ENCODE data around the gene SSPN.

Gene SSPN, protein sequence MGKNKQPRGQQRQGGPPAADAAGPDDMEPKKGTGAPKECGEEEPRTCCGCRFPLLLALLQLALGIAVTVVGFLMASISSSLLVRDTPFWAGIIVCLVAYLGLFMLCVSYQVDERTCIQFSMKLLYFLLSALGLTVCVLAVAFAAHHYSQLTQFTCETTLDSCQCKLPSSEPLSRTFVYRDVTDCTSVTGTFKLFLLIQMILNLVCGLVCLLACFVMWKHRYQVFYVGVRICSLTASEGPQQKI

DNA sequence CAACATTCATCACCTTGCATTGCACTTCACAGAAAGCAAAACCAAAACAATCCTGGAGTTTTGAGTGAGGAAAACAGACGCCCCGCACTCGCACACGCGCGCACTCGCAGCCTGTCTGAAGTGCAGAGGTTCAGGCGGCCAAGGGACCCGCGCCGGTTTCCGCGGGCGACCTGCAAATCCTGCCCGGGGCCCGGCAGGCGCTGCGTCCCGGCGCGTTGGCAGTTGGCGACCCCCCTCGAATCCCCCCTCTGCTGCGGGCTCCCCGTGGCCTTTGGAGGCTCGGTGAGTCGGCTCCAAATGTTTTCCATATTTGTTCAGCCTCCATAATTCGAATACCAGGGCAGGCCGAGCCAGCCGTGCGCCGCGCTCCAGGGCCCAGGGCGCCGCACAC is at the start of gene SSPN:
Gene SSPN (plus strand): TSS at position 324 of the 391 bp plus-strand sequence. CDS start 100 bp downstream, outside the sequence.
- no peak for DNase-seq (ENCODE audit: low read depth)

DNA sequence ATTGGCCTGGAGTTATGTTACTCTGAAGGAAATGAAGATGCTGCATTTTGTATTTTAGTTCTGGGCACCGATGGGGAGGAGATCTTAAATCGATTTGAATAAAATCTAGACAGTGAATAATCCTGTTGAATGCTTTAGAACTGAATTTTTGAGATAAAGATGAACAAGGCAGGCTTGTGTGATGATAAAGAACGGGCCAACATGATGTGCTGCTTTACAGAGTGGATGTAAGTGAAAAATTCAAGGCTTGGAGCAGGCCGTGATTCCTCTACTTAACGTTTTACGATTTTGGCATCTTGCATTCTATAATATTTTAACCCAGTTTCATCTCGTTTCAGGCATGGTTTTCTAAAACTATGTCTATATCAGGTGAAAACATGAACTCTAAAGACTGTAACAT is 47.1 kb upstream of the SSPN start:
- no peak for DNase-seq (ENCODE audit: low read depth)

DNA sequence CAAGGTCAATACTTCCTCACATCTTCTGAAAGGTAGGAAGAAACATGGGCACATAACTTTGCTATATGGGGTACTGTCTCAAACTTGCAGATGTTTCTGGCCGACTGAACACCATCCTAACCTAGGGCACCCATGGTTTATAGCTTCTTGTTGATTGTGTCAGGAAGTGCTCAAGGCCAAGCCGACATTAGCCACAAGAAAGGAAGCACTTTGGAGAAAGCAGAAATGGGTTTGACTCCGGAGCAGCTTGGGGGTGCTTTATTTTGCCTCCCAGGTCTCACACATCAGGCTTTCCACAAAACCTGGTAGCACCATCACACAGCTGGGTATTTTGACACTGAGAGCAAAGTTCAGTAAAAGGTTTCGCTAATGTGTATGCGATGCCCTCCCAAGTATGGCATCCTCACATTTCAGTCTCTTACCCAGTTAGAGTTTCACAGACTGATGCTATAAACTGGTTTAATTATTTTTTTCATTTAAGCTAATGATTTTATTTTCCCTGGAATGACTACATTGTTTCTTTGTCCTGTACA is 45.3 kb upstream of the SSPN start:
- DNase-seq (ENCODE audit: low read depth) = no peak

DNA sequence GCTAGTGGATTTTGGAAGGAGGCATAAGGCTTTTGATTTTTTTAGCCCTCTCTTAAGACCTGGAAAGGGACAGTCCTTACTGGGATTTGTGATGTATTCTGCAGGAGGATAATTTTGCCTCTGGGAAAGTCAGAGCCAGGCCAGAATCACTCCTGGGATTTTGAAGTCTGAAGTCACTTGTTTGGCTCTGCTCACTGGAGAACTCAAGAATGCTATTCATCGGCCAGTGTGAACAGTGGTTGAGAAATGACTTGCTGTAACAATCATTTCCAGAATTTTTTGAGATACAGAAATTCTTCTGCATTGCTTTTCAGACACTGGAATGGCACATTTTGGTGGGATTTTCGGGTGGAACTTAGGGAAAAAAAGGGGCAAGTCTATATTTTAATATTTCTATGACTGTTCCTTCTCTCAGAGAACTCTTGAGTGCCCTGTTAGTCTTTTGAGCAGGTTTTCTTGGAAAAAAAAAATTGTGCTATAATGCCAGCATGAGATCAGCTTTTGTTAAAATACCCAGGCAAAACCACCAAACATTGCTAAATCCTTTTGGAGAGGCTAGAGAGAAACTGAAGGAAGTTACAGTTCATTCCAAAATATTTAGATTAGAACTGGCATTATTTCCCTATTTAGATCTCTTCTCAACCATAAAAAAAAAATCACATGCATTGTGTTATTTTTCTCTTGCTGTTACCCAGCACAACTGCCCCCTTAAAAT is 44.5 kb upstream of the SSPN start:
- no peak for DNase-seq (ENCODE audit: low read depth)

DNA sequence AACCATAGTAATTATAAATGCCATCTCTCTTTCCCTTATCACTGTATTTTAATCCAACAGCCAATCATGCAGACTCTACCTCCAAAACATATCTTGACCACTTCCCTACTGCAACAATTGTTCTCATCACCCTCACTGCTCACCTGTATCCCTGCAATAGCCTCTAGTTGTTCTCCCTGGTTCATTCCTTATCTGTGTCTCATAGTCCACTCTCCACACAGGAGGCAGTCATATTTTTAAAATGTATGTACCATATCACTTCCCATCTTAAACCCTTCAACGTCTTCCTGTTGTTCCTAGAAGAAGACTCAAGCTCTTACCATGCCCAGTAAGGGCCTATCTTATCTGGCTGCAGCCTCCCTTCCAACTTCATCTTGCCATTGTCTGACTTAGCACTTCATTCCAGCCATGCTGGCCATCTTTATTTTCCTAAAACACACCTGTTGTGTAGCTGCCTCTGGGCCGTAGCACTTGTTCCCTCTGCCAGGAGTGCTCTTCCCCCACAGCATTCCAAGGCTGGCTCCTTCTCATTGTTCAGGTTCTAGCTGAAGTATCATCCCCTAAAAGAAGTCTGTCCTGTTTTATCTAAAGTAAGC is 42.8 kb upstream of the SSPN start:
- no peak for DNase-seq (ENCODE audit: low read depth)

DNA sequence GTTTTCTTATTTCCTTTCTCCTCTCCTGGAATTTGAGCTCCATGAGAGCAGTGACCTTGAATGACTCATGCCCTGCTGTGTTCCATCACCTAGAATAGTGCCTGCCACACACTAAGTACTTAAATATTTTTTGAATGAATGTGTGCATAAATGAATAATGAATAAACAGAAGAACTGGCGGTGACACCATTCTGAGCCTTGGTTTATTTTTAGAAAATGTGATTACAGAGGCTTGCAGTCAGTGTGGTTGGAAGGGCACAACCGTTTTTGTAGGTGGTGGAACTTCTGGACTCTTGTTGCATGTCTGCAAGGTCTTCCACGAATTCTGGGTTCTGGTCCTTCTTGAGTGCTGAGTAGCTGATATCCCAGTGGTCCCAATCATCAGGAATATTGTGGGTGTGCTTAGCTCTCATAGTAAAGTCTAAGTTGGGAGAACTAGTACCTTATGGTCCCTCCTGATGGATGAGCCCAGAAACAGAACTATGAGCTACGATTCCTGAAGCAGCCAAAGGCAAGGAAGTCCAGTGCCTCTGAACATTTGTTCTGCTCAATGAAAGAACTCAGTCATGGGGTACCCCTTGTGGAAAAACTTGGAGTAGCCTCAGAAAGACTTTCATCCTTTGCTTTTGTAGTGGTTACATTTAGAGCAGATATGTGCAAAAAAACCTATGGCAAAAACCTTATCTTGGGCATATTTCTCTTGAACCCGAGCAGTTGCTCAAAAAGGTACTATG is 41.8 kb upstream of the SSPN start:
- no peak for DNase-seq (ENCODE audit: low read depth)

DNA sequence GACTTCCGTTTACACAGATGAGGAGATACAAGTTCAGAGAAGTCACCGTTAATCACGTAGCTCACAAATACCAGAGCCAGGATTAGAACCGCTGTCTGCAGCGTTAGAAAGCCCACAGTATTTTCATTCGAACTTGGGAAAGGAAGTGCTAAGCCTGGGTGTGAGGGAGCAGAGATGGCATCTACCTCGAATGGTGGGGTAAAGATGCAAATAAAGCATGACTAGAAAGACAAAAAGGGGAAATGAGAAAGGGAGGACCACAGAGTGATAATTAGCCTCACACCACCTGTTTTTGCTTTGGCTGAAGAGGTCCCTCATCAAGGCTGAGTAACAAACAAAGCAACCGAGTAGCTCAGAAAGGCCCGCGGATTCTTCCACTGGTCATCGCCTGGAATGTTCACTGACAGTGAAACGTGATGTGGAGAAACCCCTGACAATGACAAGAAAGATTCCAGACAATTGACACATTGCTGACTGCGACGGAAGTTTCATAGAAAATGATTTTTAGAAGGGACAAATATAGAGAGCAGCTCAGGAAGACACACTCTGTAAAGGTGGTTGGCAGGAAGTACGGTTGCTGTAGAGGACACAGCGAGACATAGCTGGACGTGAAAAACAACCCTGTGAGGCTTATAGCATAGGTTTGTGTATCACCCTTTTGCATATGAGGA is 39.0 kb upstream of the SSPN start:
- DNase-seq (ENCODE audit: low read depth) = no peak

DNA sequence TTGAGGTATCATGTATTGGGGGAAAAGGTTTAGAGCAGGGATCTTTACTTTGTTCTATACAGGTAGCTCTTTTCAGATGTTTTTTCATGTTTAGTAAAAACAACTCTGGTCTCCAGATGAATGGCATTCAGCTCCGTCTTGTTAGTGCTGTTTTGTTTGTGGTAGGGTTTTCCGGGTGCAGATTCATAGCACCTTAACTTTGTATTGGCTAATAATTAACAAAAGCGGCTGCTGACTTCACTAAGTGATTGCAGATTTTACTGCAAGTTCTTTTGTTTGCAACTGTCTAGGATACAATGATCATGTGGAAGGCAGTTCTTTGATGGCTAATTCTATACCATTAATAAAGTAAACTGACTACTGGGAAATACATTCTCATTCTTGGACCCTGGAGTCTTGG is 38.4 kb upstream of the SSPN start:
- DNase-seq (ENCODE audit: low read depth) = no peak

DNA sequence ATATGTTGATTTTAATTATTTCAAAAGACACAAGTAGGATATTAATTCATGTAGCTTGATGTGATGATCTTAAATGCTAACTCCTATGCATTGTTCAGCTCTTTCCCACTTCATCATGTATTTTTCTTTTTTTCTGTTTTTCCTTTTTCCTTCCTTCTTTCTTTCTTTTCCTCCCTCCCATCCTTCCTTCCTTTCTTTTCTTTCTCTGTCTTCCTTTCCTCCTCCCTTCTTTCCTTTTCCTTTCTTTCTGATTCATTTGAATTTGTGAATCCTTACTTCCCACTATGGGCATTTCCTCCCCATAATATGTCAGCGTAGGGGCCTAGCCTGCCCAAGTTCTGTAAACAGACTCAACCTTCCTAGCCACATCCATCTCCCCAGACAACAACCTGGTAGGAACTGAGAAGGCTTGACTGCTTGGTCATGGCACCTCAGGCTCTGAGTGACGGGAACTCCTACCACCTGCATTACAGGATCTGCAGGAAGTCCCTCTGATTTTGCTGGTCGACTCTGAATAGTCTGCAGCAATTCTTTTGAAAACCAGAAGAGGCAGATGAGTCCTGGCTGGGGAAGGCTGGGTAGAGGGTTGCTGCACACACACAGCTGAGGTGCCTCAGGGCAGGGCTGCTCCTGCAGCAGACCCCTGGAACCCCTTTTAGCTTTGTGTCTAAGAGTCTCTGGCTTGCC is 37.2 kb upstream of the SSPN start:
- no peak for DNase-seq (ENCODE audit: low read depth)

DNA sequence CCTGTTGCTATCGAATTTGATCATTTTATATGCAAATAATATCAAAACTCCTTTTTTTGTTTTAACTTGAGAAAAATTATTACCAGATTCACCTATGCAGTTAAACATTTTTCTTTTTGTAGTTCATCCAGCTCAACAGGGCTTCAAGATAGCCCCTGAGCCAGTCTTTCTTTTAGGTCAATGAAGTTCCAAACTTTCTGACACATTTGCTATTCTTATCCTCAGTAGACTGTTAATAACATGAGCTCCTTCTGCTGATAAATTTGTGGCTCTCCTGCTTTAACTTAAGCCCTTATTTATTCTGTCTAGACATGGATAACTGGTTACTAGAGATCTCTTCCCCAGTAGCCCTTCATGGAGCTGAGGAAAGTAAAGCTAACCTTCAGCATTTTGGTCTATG is 33.2 kb upstream of the SSPN start:
- no peak for DNase-seq (ENCODE audit: low read depth)

DNA sequence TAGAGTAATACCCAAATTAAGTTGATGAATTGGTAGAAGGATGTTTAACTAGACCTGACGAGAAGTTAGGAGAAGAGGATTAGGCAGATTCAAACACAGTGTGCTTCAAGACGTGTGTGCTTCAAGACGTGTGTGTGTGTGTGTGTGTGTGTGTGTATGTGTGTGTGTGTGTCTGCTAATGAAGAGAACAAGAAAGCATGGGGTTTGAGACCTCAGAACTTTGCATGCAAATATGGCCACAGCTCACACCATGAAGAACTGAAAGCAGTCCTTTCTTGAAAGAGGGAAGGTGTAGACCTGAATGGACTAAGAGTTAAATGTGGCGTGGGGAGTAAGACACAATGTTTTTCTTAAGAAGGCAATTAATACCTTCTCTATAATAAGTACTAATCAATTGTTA is 32.5 kb upstream of the SSPN start:
- no peak for DNase-seq (ENCODE audit: low read depth)

DNA sequence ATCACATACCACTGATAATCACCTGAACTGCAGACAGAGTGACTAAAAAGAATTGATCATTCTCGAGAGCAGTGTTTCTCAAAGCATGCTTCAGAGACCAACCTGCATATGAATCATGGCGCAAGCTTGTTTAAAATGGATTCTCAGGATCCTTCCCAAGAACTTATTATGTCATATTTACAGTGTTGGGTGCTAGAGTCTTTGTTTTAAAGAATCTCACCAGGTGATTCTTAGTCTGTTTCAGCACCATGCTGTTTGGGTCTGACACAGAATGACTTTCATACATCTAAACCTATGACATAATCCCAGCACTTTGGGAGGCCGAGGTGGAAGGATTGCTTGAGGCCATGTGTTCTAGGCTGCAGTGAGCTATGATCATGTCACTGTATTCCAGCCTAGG is 31.3 kb upstream of the SSPN start:
- DNase-seq (ENCODE audit: low read depth) = no peak

DNA sequence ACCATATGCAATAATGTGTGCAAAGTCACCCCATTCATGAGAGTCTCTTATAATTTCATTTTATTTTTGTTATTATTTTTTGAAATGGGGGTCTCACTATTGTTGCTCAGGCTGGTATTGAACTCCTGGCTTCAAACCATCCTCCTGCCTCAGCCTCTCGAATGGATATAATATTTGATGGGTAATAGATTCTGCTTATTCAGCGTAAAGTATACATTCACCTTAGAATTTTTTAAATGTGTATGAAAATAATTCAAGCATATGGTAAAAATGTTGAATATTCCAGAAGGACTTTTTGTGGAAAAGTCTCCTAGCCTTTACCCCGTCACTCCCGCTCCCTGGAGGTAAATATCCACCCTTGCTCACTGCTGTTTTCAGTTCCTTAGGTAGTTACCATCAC is 23.4 kb upstream of the SSPN start:
- no peak for DNase-seq (ENCODE audit: low read depth)

DNA sequence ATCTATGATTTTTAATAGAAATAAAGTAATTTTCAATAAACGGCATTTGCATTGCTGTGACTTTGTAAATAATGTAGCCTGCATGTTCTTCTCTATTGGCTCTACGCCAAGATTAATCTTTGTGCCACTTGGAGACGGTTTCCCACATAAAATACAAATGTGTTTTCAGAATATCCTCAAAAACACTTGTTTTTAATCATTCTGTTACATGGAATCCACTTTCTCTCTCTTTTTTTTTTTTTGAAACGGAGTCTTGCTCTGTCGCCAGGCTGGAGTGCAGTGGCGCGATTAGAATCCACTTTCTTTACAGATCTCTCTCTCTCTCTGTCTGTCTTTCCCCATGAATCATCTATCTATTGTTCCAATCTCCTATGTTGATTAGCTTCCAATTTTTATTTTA is 22.8 kb upstream of the SSPN start:
- DNase-seq (ENCODE audit: low read depth) = no peak

DNA sequence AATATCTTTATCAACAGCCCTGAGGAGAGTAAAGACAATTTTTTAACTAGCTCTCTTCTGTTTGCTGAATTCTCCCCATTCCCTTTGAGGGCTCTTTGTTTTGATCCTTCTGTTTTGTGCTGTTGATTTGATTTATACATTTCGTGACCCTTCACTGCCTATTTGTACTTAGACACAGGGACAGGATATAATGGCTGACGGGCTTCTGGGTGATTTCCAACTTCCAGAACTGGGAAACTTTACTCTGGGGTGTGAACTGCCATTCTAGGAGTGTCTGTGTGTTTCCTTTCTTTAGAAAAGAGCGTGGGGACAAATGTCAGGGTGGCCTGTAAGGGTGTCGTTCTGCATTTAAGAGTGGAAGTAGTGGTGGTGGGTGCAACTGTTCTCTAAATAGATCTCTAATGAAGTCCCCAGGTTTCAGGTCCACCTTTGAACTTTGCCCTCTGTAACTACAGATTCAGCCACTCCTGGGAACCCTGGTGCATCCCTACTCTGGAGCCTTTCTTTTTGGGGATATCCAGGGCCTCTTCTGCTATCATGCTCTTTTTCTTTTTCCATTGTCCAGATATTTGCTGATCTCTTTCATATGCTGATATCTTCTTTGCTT is 22.3 kb upstream of the SSPN start:
- no peak for DNase-seq (ENCODE audit: low read depth)

DNA sequence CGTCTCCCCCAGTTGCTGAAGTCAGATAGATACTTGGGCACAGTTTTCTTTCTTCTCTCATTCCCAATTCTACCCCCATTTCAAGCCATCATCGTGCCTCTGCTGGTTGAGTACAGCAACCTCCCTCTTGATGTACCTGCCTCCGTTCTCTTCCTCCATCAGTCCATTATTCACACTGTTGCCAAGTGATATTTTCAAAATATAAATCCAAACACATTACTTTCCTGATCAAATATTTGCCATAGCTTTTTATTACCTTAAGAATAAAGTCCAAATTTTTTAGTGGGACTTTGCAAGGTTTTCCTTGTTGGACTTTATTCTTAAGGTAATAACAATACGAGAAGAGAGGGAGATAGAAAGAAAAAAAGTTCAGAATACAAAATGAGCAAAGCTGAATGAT is 18.6 kb upstream of the SSPN start:
- DNase-seq (ENCODE audit: low read depth) = no peak

DNA sequence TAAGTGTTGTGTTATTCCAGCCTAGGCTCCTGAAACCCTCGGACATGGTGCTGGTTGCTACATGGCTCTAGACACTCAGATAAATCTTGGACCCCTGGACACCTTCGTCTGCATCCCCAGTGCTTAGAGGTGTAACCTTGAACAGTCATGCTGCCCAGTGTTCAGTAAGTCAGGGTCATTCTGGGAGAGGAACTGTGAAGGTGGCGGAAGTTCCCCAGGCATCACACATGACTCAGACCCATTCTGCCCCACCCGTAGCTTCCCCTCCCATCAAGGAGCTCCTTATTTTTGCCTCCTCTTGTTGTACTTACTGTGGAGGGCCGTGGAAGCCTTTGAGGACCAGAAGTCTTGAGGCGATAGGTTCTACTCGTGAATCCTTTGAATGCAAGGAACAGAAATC is 18.1 kb upstream of the SSPN start:
- no peak for DNase-seq (ENCODE audit: low read depth)

DNA sequence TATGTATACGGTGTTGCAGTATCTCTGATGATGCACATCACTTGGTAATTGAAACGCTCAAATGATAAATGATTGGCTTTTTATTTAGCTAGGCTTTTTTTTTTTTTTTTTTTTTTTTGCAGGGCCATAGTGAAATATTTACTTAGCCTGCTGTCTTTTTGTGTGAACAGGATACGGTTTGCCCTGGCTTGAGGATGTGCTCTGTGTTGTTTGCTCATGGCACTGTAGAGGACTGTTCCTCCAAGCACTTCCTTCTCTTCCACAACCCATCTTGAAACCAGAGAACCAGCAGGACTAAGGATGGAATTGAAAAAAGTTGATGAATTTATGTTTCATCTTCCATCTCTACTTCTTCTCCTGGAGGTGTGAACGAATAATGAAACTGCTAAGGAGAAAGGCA is 15.5 kb upstream of the SSPN start:
- DNase-seq (ENCODE audit: low read depth) = no peak

DNA sequence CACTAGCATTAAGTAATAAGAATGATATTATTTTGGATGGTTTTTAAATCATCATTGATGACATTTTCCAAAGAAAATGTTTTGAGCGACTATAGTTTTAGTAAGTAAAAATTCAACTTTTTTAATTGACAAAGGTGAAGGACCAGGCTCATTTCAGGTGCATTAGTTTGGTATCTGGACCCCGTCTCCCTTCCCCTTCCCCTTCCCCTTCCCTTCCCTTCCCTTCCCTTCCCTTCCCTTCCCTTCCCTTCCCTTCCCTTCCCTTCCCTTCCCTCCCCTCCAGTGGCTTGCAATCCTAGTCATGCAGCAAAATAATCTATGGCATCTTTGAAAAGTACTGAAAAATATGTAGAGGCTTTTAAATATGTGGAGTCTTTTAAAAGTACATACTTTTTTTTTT is 13.0 kb upstream of the SSPN start:
- DNase-seq (ENCODE audit: low read depth) = no peak

DNA sequence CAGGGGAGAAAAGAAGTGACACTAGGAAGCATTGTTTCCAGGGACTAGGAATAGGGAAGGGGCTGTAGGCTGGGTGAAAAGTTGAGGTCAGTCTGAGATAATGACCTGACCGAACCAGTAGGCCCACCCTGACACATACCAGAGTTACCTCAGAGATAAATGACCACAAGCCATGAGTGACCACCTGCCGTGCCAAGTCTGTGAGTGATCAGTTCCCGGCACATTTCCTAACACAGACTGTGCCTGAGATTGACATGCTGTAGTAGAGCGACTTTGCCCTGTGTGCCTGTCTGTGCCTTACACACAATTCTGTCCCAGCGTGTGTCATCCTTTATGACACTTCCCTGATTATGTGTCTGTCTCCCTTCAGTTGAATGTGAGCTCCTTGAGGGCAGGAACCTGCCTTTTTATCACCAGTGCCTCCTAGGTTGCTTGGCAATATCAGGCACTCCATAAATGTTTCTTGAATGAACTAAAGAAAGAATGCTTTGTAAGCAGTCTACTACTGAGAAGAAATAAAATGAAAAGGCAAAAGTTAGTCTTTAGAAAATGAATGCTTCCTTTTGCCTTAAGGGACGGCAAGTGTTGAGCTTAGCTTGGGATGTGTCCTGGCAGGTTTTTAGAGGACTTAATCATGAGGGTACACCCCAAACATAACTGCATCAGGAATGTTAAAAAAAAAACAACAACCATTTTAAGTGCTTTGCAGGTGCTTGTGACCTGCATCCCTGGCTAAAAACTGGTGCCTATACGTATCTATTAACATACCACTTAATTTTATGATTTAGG is 9.6 kb upstream of the SSPN start:
- no peak for DNase-seq (ENCODE audit: low read depth)
